D721Med (cell line): ENCODE data around the gene SMG6.

Source experiments
- DNase-seq: peaks from one replicate; pipeline ENCODE4 v3.0.0; 2011; ENCODE audit warnings: low spot score; ENCODE audit not compliant: insufficient read length
- FAIRE-seq: peaks from 2 replicates; lab custom pipeline; 2011; peaks lifted over from hg19 to GRCh38; lab: Jason Lieb, UNC
- CTCF ChIP-seq: IDR thresholded peaks from 2 replicates; pipeline ENCODE4 v1.5.1; 2012; ENCODE audit warnings: mild to moderate bottlenecking, control low read depth; ENCODE audit not compliant: insufficient read depth; ENCODE audit errors: missing control alignments

SMG6 gene

GRCh38 chr17:2157081-2157480 lies 146.5 kb downstream of the SMG6 start:
- TF ChIP-seq CTCF = no peak
- DNase-seq (no peak), FAIRE-seq (no peak)

- no peak for FAIRE-seq
- TF ChIP-seq CTCF = no peak
- DNase-seq = no peak
Measured at GRCh38 chr17:2156666-2157065, 146.9 kb downstream of the SMG6 start.

- DNase-seq (no peak), FAIRE-seq (peak; percentile 32)
- TF ChIP-seq CTCF = no peak
Measured at GRCh38 chr17:2155573-2155972, 148.0 kb downstream of the SMG6 start.

GRCh38 chr17:2151358-2152033 lies 152.1 kb downstream of the SMG6 start:
- FAIRE-seq (no peak), DNase-seq (no peak)
- no peak for TF ChIP-seq CTCF

GRCh38 chr17:2150806-2151205 lies 152.8 kb downstream of the SMG6 start:
- no peak for TF ChIP-seq CTCF
- FAIRE-seq (no peak), DNase-seq (no peak)

GRCh38 chr17:2149934-2150333 lies 153.7 kb downstream of the SMG6 start:
- no peak for TF ChIP-seq CTCF

GRCh38 chr17:2146132-2146871 lies 157.3 kb downstream of the SMG6 start:
- FAIRE-seq (no peak), DNase-seq (no peak)
- TF ChIP-seq CTCF = no peak

More at GRCh38 chr17:2149934-2150333, 153.7 kb downstream of the SMG6 start:
- DNase-seq (no peak), FAIRE-seq (no peak)
